Activated T-cell treated with anti-CD3 and anti-CD28 coated beads, Interleukin-2, amount 50 U/mL, for 4 hours (primary cell): ENCODE measurements around the gene PLA2G3. TPM values are rescaled to one million over a fixed set of nuclear protein-coding genes. Genes with fewer than 3 reads are reported as not detected.

Experiments used
- ATAC-seq, 2 donors: fragments of 200-7000 bp; cut with Tn5 transposase; one replicate each; pipeline ENCODE4 v1.10.0; 2021
- DNase-seq: peaks from one replicate; pipeline ENCODE4 v3.0.0-alpha.2; 2020
- H3K27me3 Mint-ChIP-seq: one replicate; pipeline ENCODE4 v1.8.0; 2021; ENCODE audit warnings: low read depth, mixed read lengths
- H3K36me3 Mint-ChIP-seq: one replicate; pipeline ENCODE4 v1.8.0; 2022; ENCODE audit warnings: mixed read lengths; ENCODE audit not compliant: insufficient read depth
- H3K4me1 Mint-ChIP-seq: one replicate; pipeline ENCODE4 v1.8.0; 2021; ENCODE audit warnings: low read depth, mixed read lengths
- H3K4me3 Mint-ChIP-seq: one replicate; pipeline ENCODE4 v1.8.0; 2021; ENCODE audit warnings: mild to moderate bottlenecking, moderate library complexity, mixed read lengths
- H3K9me3 Mint-ChIP-seq: one replicate; pipeline ENCODE4 v1.8.0; 2021; ENCODE audit warnings: mixed read lengths
- total RNA-seq, 3 donors: library from RNA; stranded (reverse); gene quantifications; one replicate each; pipeline ENCODE4 v1.2.1, GENCODE V29; 2021

The PLA2G3 gene
- total RNA-seq, 3 donors from 2014 or later: not detected

DNA sequence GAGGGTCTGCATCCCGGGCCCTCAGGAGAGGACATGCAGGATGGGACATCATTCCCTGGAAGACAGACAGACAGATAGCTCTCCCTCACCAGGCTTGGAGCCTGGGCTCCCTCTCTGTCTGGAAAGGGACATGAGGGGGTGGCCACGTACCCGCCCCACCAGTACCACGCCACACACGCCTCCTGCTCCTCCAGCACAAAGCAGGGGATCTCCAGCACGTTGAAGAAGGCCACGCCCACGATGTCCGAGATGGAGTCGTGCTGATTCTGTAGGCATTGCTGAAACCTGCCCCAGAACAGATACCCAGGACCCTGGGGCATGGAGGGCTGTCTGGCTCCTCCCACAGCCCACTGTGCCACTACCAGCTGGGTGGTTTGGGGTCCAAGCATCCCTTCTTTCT lies 2.2 kb downstream of the PLA2G3 start:
- peaks cover 5% of the 10 kb centered on the region for H3K27me3 Mint-ChIP-seq
- DNase-seq (no peak), ATAC-seq (no peak)
- H3K4me3 Mint-ChIP-seq: no peak overlapping the region
- no peaks in the 10 kb centered on the region for H3K9me3 Mint-ChIP-seq
- H3K4me1 Mint-ChIP-seq: no peaks in the 10 kb centered on the region
- no peaks in the 10 kb centered on the region for H3K36me3 Mint-ChIP-seq

DNA sequence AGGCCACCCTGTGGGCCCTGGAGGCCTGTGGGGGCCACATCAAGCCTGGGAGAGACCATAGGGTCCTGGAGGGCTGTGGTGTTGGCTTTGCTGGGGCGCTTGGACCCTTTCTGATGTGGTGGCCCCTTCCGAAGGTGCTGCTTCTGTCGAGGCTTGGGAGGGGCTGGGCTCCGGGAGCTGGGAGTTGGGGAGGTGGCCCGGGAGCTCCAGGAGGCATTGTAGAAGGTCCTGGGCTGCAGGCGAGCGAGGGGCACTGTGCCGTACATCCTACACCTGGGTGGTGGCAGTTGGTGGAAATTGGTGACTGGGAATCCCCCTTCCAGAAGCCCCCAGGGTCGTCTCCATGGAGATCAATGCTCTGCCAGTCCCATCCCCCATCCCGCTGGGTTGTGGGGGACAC lies 2.6 kb downstream of the PLA2G3 start:
- Mint-ChIP-seq H3K4me1 (no peaks in the 10 kb centered on the region), H3K36me3 (no peaks in the 10 kb centered on the region), H3K27me3 (peaks cover 5% of the 10 kb centered on the region), H3K9me3 (no peaks in the 10 kb centered on the region), H3K4me3 (no peak overlapping the region)
- DNase-seq: no peak
- no peak for ATAC-seq

GRCh38 chr22:31136711-31137110 lies 3.6 kb downstream of the PLA2G3 start:
- Mint-ChIP-seq H3K27me3 (peaks cover 5% of the 10 kb centered on the region), H3K4me1 (no peaks in the 10 kb centered on the region), H3K4me3 (no peak overlapping the region), H3K36me3 (no peaks in the 10 kb centered on the region), H3K9me3 (no peaks in the 10 kb centered on the region)
- DNase-seq (no peak), ATAC-seq (no peak)

GRCh38 chr22:31136155-31136554 lies 4.2 kb downstream of the PLA2G3 start:
- no peaks in the 10 kb centered on the region for H3K36me3 Mint-ChIP-seq
- H3K4me1 Mint-ChIP-seq: no peaks in the 10 kb centered on the region
- peaks cover 5% of the 10 kb centered on the region for H3K27me3 Mint-ChIP-seq
- H3K4me3 Mint-ChIP-seq: no peak overlapping the region
- no peaks in the 10 kb centered on the region for H3K9me3 Mint-ChIP-seq
- no peak for DNase-seq
- no peak for ATAC-seq

DNA sequence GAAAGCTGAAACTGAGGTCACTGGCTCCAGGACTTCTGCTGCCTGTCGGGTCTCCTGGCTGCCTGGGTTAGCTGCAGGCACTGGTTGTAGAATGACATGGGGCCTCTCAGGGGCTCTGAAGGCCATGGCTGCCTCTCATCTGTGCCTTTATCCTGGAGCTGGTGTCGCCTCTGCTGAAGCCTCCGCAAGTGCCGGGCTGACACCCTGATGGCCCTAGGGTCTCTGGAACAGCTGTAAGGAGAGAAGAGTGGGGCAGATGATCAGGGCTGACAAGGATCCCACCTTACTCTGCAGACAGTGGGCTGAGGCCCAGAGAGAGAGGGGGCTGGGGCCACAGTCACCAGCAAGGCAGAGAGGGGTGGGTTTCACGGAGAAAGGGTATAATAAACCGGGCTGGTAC lies 4.6 kb downstream of the PLA2G3 start:
- Mint-ChIP-seq H3K4me3 (no peak overlapping the region), H3K9me3 (no peaks in the 10 kb centered on the region), H3K36me3 (no peaks in the 10 kb centered on the region), H3K27me3 (peaks cover 5% of the 10 kb centered on the region), H3K4me1 (no peaks in the 10 kb centered on the region)
- ATAC-seq (no peak), DNase-seq (no peak)

DNA sequence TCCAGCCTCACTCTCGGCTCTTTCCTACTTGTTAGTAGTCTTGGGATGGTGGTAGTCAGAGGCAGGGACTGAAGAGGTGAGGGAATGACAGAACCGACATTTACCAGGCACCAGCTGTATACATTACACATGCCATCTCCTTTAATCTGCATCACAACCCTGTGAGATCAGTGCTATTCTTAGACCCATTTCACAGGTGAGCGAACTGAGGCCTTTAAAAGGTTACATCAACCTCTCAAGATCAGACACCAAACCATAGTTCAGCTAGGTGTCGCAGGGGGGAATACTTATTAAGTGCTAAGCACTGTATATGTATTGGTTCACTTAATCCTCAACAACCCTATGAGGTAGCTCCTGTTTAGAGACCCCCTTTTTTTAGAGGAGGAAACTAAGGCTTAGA lies 5.6 kb downstream of the PLA2G3 start:
- H3K36me3 Mint-ChIP-seq: no peaks in the 10 kb centered on the region

DNA sequence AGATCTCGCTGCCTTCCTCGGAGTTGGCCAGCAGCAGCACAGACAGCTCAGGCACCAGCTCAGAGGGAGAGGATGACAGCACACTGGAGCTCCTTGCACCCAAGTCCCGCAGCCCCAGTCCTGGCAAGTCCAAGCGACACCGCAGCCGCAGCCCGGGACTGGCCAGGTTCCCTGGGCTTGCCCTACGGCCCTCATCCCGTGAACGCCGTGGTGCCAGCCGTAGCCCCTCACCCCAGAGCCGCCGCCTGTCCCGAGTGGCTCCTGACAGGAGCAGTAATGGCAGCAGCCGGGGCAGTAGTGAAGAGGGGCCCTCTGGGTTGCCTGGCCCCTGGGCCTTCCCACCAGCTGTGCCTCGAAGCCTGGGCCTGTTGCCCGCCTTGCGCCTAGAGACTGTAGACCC lies 6.4 kb downstream of the PLA2G3 start:
- Mint-ChIP-seq H3K4me3 (no peak overlapping the region), H3K36me3 (no peaks in the 10 kb centered on the region), H3K4me1 (no peaks in the 10 kb centered on the region), H3K9me3 (no peaks in the 10 kb centered on the region), H3K27me3 (peaks cover 5% of the 10 kb centered on the region)
- ATAC-seq (no peak), DNase-seq (no peak)

More for the DNA sequence above, 5.6 kb downstream of the PLA2G3 start:
- H3K4me1 Mint-ChIP-seq: no peaks in the 10 kb centered on the region
- no peak for DNase-seq
- ATAC-seq: no peak
- no peak overlapping the region for H3K4me3 Mint-ChIP-seq
- H3K9me3 Mint-ChIP-seq: no peaks in the 10 kb centered on the region
- H3K27me3 Mint-ChIP-seq: peaks cover 5% of the 10 kb centered on the region

DNA sequence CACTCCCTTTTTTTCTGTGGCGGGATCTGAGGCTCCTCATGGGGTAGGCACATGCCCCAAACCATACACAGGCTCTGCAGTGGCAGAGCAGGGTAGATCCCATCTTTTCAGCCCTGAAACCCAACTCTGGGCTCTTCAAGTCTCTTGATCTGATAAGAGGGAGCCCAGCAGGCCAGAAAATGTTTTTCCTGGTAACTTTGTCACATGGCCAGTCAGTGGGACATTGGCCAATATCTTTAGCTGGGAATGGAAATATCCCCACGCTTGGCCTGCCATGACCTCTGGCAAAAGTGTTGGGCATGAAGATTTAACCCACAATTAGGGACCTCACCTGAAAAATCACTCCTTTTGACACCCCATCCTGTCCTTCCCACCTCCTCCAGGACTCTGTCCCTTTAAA lies 9.4 kb downstream of the PLA2G3 start:
- no peaks in the 10 kb centered on the region for H3K9me3 Mint-ChIP-seq
- no peak for ATAC-seq
- peaks cover 6% of the 10 kb centered on the region for H3K27me3 Mint-ChIP-seq
- no peaks in the 10 kb centered on the region for H3K36me3 Mint-ChIP-seq
- H3K4me3 Mint-ChIP-seq: no peak overlapping the region
- DNase-seq: no peak
- no peaks in the 10 kb centered on the region for H3K4me1 Mint-ChIP-seq

DNA sequence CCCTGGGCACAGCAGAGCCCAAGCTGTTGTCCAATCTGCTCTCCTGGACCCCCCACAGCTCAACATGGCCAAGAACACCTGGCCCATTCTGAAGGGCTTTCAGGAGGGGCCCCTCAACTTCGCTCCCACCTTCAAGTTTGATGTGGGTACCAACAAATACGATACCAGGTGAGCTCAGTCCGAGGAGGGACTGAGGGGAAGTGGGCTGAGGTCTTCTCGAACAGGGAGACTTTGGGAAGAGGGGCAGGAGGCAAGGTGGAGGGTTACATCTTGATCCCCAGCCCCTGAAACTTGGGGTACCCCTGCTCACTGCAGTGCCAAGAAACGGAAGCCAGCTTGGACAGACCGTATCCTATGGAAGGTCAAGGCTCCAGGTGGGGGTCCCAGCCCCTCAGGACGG lies 12.2 kb downstream of the PLA2G3 start:
- Mint-ChIP-seq H3K36me3 (no peaks in the 10 kb centered on the region), H3K27me3 (peaks cover 6% of the 10 kb centered on the region), H3K9me3 (no peaks in the 10 kb centered on the region), H3K4me3 (no peak overlapping the region), H3K4me1 (no peaks in the 10 kb centered on the region)
- no peak for DNase-seq
- ATAC-seq: no peak

DNA sequence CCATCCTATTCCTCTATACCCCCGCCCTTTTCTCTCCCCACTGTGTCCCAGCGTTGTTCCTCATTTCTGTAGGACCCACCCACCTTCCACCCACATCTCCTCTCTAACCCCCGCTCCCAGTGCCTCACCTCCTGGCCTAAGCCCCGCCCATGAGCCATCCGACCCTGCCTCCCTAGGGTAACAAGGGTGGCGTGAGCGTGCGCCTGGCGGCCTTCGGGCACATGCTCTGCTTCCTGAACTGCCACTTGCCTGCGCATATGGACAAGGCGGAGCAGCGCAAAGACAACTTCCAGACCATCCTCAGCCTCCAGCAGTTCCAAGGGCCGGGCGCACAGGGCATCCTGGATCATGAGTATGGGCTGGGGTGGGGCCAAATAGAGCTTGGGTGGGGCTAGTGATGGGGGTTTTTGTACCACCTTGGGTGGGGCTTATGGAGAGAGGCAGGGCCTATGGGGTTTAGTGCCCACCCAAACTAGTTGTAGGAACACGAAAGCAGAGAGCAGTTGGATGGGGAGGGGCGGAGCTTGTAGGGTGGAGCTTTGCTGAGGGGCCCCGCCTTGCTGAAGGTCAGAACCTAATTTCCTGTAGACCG lies 13.0 kb downstream of the PLA2G3 start:
- H3K36me3 Mint-ChIP-seq: no peaks in the 10 kb centered on the region
- H3K27me3 Mint-ChIP-seq: peaks cover 6% of the 10 kb centered on the region
- H3K9me3 Mint-ChIP-seq: no peaks in the 10 kb centered on the region
- H3K4me3 Mint-ChIP-seq: no peak overlapping the region
- H3K4me1 Mint-ChIP-seq: no peaks in the 10 kb centered on the region
- DNase-seq (no peak), ATAC-seq (no peak)

DNA sequence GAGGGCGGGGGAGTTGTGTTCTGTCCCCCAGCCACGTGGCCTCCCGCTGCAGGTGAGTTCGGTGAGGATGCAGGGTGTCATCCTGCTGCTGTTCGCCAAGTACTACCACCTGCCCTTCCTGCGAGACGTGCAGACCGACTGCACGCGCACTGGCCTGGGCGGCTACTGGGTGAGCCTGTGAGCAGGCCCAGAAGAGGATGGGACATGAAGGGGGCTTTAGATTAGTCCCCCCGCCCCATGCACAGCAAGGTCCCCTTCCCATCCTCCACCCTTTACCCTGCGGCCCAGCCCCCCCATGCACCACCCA lies 13.5 kb downstream of the PLA2G3 start:
- ATAC-seq (no peak), DNase-seq (no peak)
- Mint-ChIP-seq H3K4me1 (no peaks in the 10 kb centered on the region), H3K36me3 (no peaks in the 10 kb centered on the region), H3K9me3 (no peaks in the 10 kb centered on the region), H3K4me3 (no peak overlapping the region), H3K27me3 (peaks cover 6% of the 10 kb centered on the region)

DNA sequence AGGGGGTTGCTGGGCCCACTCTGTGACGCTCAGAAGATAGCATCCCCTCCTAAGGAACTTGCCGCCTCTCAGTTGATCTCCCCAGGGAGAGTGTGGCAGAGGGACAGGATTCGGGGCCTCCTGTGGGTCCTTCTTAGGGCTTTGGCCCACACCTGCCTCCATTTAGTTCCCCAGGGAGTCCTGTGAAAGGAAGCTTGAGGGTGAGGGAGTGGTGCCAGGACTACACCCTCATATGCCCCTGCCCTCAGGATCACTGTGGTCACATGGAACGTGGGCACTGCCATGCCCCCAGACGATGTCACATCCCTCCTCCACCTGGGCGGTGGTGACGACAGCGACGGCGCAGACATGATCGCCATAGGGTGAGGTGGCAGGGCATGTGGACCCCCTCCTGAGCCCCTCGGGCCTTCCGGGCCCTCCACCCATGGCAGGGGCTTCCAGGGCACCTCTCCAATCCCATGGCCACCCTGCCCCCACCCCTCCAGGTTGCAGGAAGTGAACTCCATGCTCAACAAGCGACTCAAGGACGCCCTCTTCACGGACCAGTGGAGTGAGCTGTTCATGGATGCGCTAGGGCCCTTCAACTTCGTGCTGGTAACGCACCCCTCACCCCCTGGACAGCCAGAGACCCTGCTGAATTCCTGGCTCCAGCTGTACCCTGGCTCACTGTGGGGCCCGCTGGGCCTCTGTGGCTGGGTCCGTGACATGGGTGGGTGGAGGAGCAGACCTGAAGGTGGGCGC lies 14.0 kb downstream of the PLA2G3 start:
- ATAC-seq (no peak), DNase-seq (no peak)
- Mint-ChIP-seq H3K9me3 (no peaks in the 10 kb centered on the region), H3K27me3 (peaks cover 6% of the 10 kb centered on the region), H3K36me3 (no peaks in the 10 kb centered on the region), H3K4me1 (no peaks in the 10 kb centered on the region), H3K4me3 (no peak overlapping the region)

GRCh38 chr22:31125521-31126117 lies 14.7 kb downstream of the PLA2G3 start:
- Mint-ChIP-seq H3K36me3 (no peaks in the 10 kb centered on the region), H3K4me3 (no peak overlapping the region), H3K4me1 (no peaks in the 10 kb centered on the region), H3K9me3 (no peaks in the 10 kb centered on the region), H3K27me3 (peaks cover 6% of the 10 kb centered on the region)
- ATAC-seq (no peak), DNase-seq (no peak)

DNA sequence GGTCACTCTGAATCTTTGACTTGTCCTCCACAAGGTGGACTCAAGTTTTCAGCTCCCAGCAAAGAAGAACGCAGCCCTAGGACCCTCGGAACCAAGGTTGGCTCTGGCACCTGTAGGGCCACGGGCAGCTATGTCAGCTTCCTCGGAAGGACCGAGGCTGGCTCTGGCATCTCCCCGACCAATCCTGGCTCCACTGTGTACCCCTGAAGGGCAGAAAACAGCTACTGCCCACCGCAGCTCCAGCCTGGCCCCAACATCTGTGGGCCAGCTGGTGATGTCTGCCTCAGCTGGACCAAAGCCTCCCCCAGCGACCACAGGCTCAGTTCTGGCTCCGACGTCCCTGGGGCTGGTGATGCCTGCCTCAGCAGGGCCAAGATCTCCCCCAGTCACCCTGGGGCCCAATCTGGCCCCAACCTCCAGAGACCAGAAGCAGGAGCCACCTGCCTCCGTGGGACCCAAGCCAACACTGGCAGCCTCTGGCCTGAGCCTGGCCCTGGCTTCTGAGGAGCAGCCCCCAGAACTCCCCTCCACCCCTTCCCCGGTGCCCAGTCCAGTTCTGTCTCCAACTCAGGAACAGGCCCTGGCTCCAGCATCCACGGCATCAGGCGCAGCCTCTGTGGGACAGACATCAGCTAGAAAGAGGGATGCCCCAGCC lies 15.4 kb downstream of the PLA2G3 start:
- no peaks in the 10 kb centered on the region for H3K4me1 Mint-ChIP-seq
- no peaks in the 10 kb centered on the region for H3K36me3 Mint-ChIP-seq
- DNase-seq: no peak
- no peak overlapping the region for H3K4me3 Mint-ChIP-seq
- peaks cover 6% of the 10 kb centered on the region for H3K27me3 Mint-ChIP-seq
- H3K9me3 Mint-ChIP-seq: no peaks in the 10 kb centered on the region
- ATAC-seq: no peak

GRCh38 chr22:31124290-31124689 lies 16.0 kb downstream of the PLA2G3 start:
- no peak for ATAC-seq
- Mint-ChIP-seq H3K36me3 (no peaks in the 10 kb centered on the region), H3K9me3 (no peaks in the 10 kb centered on the region), H3K27me3 (peaks cover 6% of the 10 kb centered on the region), H3K4me1 (no peaks in the 10 kb centered on the region), H3K4me3 (no peak overlapping the region)
- DNase-seq: no peak
